MCF 10A (cell line): ENCODE measurements around the gene VIT. TPM values are rescaled to one million over a fixed set of nuclear protein-coding genes. Genes with fewer than 3 reads are reported as not detected.

Experiments used
- BruUV-seq: library from RNA; stranded (reverse); fragments of 400-500 nt; replicated peaks from 2 replicates; lab custom pipeline; 2021; lab: Mats Ljungman, UMichigan
- CTCF ChIA-PET: fragments of 300-600 bp; sonication (Branson Sonifier 250); formaldehyde crosslinking; extraction: SDS; loops from one replicate; lab custom pipeline; 2021; ENCODE audit warnings: antibody characterized with exemption, inconsistent platforms; lab: Yijun Ruan, JAX
- POLR2A ChIA-PET: fragments of 300-600, 350-650 bp; sonication (Branson Sonifier 250); formaldehyde crosslinking; extraction: SDS; loops from one replicate; lab custom pipeline; 2020; ENCODE audit warnings: antibody characterized with exemption, inconsistent platforms; lab: Yijun Ruan, JAX
- DNase-seq: peaks from one replicate; pipeline ENCODE4 v3.0.0-alpha.2; 2018; ENCODE audit not compliant: unreplicated experiment
- H3K27ac Mint-ChIP-seq: one replicate; pipeline ENCODE4 v1.8.0; 2022; ENCODE audit warnings: mild to moderate bottlenecking, low read depth, mixed read lengths; ENCODE audit not compliant: unreplicated experiment
- H3K27me3 Mint-ChIP-seq: one replicate; pipeline ENCODE4 v1.8.0; 2022; ENCODE audit warnings: mixed read lengths; ENCODE audit not compliant: insufficient read depth, unreplicated experiment
- H3K36me3 Mint-ChIP-seq: one replicate; pipeline ENCODE4 v1.8.0; 2022; ENCODE audit warnings: mild to moderate bottlenecking, moderate library complexity, mixed read lengths; ENCODE audit not compliant: insufficient read depth, unreplicated experiment
- H3K4me1 Mint-ChIP-seq: one replicate; pipeline ENCODE4 v1.8.0; 2022; ENCODE audit warnings: mixed read lengths; ENCODE audit not compliant: insufficient read depth, unreplicated experiment
- H3K4me3 Mint-ChIP-seq: one replicate; pipeline ENCODE4 v1.8.0; 2022; ENCODE audit warnings: mild to moderate bottlenecking, moderate library complexity, mixed read lengths; ENCODE audit not compliant: unreplicated experiment
- H3K9me3 Mint-ChIP-seq: one replicate; pipeline ENCODE4 v1.8.0; 2022; ENCODE audit warnings: mixed read lengths; ENCODE audit not compliant: unreplicated experiment
- intact Hi-C: fragments of 100-400 bp; cut with micrococcal nuclease; formaldehyde crosslinking; loops from 2 replicates; pipeline ENCODE4 v1.14.1; 2022
- total RNA-seq: library from RNA; stranded (reverse); gene quantifications from 2 replicates; pipeline ENCODE4 v1.2.3, GENCODE V29; 2022
- TF ChIP-seq, protein P1 (sequence below): fragments of 200-600 bp; IDR thresholded peaks from one replicate; pipeline ENCODE4 v1.8.0; 2022; ENCODE audit warnings: antibody characterized with exemption, mild to moderate bottlenecking; ENCODE audit not compliant: unreplicated experiment

VIT gene
- total RNA-seq, 1 experiment from 2014 or later: not detected

GRCh38 chr2:36670881-36671595 is 25.5 kb upstream of the VIT start:
- no peak for DNase-seq
- intact Hi-C loops: loop anchor here (5.0 to 10.0 kb wide), 2 partner anchors 699 to 1506 kb away; no protein-coding TSS in a partner anchor
- H3K9me3 Mint-ChIP-seq: no peaks in the 10 kb centered on the region
- no peaks in the 10 kb centered on the region for H3K36me3 Mint-ChIP-seq
- peaks cover 5% of the 10 kb centered on the region for H3K4me1 Mint-ChIP-seq
- H3K27ac Mint-ChIP-seq: no peak overlapping the region
- no peaks in the 10 kb centered on the region for H3K27me3 Mint-ChIP-seq
- TF ChIP-seq, protein P1, sequence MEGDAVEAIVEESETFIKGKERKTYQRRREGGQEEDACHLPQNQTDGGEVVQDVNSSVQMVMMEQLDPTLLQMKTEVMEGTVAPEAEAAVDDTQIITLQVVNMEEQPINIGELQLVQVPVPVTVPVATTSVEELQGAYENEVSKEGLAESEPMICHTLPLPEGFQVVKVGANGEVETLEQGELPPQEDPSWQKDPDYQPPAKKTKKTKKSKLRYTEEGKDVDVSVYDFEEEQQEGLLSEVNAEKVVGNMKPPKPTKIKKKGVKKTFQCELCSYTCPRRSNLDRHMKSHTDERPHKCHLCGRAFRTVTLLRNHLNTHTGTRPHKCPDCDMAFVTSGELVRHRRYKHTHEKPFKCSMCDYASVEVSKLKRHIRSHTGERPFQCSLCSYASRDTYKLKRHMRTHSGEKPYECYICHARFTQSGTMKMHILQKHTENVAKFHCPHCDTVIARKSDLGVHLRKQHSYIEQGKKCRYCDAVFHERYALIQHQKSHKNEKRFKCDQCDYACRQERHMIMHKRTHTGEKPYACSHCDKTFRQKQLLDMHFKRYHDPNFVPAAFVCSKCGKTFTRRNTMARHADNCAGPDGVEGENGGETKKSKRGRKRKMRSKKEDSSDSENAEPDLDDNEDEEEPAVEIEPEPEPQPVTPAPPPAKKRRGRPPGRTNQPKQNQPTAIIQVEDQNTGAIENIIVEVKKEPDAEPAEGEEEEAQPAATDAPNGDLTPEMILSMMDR: no peak
- H3K4me3 Mint-ChIP-seq: no peak overlapping the region
- BruUV-seq: no TSS peak
- ChIA-PET POLR2A (no interaction called here), CTCF (interaction anchor here (0.7 to 1.6 kb wide), 10 partner anchors 14 to 1413 kb away, joined by 3 to 7 read pairs (median 4); no protein-coding TSS in a partner anchor)

DNA sequence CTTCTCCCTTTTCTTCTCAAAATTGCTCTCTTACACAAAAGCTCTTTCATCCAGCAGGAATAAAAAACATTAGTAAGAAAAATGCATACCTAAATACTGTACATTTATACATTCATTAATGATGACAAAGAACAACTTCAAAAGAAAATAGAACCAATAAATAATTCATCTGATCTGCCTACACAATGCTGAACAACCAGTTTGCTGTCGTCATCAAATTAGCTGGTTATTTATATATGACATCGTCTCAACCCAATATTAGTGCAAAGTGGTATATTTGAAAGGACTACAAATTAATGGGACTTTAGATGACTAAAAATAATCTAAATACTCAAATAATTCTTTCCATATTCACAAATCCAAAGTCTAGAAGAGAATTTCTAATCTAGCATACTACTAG is 24.8 kb upstream of the VIT start:
- TF ChIP-seq, protein P1: no peak
- H3K27me3 Mint-ChIP-seq: no peaks in the 10 kb centered on the region
- no peak for DNase-seq
- ChIA-PET POLR2A (no interaction called here), CTCF (interaction anchor here (0.6 to 2.0 kb wide), 11 partner anchors 8 to 1858 kb away, joined by 3 to 16 read pairs (median 4); no protein-coding TSS in a partner anchor)
- no TSS peak for BruUV-seq
- H3K27ac Mint-ChIP-seq: no peak overlapping the region
- H3K4me3 Mint-ChIP-seq: no peak overlapping the region
- no peaks in the 10 kb centered on the region for H3K9me3 Mint-ChIP-seq
- H3K4me1 Mint-ChIP-seq: peaks cover 5% of the 10 kb centered on the region
- intact Hi-C loops: loop anchor here (5.0 to 10.0 kb wide), 2 partner anchors 699 to 1507 kb away; no protein-coding TSS in a partner anchor
- no peaks in the 10 kb centered on the region for H3K36me3 Mint-ChIP-seq

- intact Hi-C loops: loop anchor here (5.0 to 10.0 kb wide), 2 partner anchors 700 to 1507 kb away; no protein-coding TSS in a partner anchor
- TF ChIP-seq, protein P1: peak; percentile 53
- CTCF ChIA-PET: interaction anchor here (0.6 to 2.0 kb wide), 12 partner anchors 8 to 1859 kb away, joined by 3 to 16 read pairs (median 4); no protein-coding TSS in a partner anchor
- no peak overlapping the region for H3K27ac Mint-ChIP-seq
- no peak overlapping the region for H3K4me3 Mint-ChIP-seq
- peaks cover 5% of the 10 kb centered on the region for H3K4me1 Mint-ChIP-seq
- no peaks in the 10 kb centered on the region for H3K27me3 Mint-ChIP-seq
- H3K36me3 Mint-ChIP-seq: no peaks in the 10 kb centered on the region
- POLR2A ChIA-PET: interaction anchor here (0.5 kb wide), 1 partner anchor 324 kb away, joined by 3 read pairs; no protein-coding TSS in a partner anchor
- H3K9me3 Mint-ChIP-seq: no peaks in the 10 kb centered on the region
- DNase-seq: peak; percentile 65
- no TSS peak for BruUV-seq
These were observed 24.3 kb upstream of the VIT start for GRCh38 chr2:36672199-36672598.

DNA sequence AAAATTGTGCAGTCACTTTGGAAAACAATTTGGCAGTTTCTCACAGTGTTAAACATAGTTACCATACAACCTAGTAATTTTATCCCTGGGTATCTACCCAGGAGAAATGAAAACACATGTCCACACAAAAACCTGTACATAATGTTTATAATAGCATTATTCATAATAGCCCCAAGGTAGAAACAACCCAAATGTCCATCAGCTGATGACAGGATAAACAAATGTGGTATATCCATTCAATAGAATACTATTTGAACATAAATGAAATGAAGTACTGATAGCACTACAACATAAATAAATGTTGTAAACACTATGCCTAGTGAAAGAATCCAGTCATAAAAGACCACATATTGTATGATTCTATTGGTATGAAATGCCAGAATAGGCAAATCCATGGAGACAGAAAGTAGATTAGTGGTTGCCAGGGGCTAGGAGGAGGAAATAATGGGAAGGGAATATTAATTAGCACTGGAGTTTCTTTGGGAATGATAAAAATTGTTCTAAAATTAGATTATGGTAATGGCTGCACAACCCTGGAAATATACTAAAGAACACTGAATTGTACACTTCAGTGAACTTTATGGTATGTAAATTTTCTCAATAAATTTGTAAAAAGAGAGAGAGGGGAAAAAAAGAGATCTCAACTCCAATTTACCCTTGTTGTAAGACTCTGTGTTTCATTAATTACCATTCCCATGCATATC is 20.8 kb upstream of the VIT start:
- no peak for DNase-seq
- TF ChIP-seq, protein P1: no peak
- H3K9me3 Mint-ChIP-seq: peaks cover 9% of the 10 kb centered on the region
- H3K4me3 Mint-ChIP-seq: no peak overlapping the region
- intact Hi-C loops: loop anchor here (10.0 kb wide), 1 partner anchor 1511 kb away; no protein-coding TSS in a partner anchor
- H3K27me3 Mint-ChIP-seq: no peaks in the 10 kb centered on the region
- ChIA-PET CTCF (interaction anchor here (0.7 to 1.9 kb wide), 3 partner anchors 9 to 323 kb away, joined by 3 to 4 read pairs (median 3); no protein-coding TSS in a partner anchor), POLR2A (no interaction called here)
- no TSS peak for BruUV-seq
- no peaks in the 10 kb centered on the region for H3K36me3 Mint-ChIP-seq
- H3K27ac Mint-ChIP-seq: no peak overlapping the region
- peaks cover 4% of the 10 kb centered on the region for H3K4me1 Mint-ChIP-seq
